HG03139 (cell line): ENCODE measurements around the gene CPEB1.
"Not testable (repeated sequence)": the region's sequence is repeated elsewhere in the genome, so short reads cannot be mapped to it uniquely, and the experiment has no call there.

Source experiments
- ATAC-seq: cut with Tn5 transposase; IDR thresholded peaks from one replicate; pipeline ENCODE4 v1.9.1; 2021; ENCODE audit not compliant: unreplicated experiment

Gene CPEB1

DNA sequence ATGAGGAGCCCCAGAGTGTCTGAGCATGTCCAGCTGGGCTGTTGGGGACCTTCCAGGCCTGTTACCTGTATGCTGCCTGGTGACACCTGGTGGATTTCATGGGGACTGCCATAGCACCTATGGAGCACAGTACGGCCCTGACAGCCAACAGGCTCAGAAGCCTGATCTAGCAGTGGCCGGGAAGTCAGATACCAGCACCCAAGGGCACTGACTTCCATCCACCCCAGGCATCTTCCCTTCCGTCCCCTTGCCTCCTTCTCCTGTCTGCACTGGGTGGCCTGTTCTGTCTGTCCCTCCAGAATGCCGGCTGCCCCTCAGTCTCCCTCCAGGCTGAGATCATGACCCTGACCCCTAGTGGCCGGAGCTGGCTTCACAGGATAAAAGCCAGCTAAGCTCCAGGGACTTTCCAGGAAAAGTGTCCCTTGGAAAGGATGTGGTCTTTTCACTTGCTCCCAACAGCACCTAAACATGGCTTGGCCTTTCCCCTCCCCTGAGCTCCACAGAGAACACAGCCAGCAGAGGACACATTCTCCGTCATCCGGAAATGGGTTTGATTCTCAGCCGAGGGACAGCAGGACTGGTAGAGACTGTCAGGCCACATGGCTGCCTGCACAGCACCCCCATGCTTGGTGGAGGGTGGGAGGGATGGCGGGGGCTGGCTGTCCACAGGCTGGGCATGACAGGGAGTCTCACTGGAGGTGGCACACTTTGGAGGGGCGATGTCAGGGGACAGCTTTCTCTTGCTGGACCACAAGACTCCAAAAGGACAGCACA is 116.4 kb downstream of the CPEB1 start:
- ATAC-seq, result peak; percentile 84

GRCh38 chr15:82530006-82530405 is 117.2 kb downstream of the CPEB1 start:
- no peak for ATAC-seq

DNA sequence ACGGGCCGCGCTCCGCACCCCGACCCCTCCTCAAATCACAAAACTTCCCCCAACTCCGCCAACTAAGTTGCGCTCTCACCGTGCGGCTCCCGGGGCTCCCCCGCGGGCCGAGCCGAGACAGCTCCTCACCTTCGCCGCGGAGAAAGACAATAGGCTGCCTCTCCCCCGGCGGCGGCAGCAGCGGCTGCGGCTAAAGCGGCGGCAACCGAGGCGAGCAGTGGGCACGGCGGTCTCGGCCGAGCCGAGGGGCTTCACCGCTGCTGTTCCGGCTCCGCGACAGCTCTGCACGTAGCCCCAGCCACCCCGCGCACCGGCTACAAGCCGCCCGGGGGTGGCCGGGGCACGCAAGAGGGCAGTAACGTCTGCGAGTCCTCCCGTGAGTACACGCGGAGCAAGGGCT is 133.6 kb downstream of the CPEB1 start:
- not testable (repeated sequence) for ATAC-seq

- ATAC-seq, result not testable (repeated sequence)
These were observed 139.5 kb downstream of the CPEB1 start for GRCh38 chr15:82507693-82508092.

DNA sequence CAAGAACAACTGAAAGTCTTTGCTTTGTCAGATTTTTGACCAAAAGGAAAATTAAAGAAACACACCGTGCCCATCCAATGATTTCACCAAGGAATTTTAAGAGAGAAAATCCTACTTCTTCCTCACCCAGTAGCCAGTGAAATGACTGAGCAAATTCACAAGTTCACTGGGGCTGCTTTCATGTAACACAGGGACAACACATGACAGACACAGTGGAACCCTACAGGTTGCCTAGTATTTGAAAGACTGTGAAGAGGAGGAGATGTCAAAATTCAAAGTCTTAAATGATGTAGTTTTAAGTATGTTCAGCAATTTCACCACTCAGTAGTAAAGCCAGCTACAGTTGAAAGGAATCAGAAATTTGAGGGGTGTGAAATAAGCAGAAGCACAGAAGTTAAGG is 140.1 kb downstream of the CPEB1 start:
- ATAC-seq, result not testable (repeated sequence)

GRCh38 chr15:82505842-82506241 is 141.3 kb downstream of the CPEB1 start:
- not testable (repeated sequence) for ATAC-seq

DNA sequence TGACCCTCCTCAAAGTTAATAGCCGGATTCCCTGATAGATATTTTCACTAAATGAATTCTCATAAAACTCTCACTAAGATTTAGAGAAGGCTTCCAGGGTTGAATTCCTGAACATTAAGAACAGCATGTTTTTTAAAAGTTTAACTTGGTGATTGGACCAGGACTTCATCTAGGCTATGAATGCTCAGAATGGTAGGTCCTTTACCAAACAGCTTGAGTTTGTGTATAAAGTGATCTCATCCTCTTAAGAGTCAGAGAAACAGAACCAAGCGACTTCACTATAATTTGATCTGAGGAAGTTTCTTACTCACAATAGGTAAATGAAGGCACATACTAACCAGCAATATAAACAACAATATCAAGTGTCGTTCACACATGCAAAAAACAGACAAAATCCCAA is 143.1 kb downstream of the CPEB1 start:
- ATAC-seq, result not testable (repeated sequence)

DNA sequence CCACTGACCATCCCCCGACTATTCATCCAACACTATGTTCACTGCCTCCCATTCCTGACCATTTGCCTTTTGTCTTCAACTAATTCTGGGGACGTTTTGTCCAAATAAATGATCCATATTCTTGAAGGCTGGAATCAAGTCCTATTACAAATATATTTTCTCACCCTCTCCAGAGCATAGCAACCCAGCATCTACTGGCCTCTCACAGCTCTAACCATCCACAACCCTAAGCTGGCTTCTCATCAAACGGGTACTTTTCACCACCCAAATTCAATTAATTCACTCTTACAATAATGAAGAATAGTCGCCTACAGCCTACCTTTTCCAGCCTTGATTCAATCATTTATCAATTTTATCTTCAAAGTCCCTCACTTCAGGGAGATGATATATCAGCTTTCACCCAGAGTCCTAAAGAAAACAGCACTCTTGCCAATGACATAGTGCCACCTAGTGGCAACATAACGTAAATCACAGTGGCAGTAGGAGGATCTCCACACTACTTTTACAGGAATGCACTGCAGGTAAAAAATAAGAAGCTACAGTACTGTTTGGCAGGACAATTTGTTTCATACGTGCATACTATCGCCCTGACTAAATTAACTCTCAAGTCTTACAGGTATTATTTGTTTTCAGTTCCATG is 144.3 kb downstream of the CPEB1 start:
- ATAC-seq, result peak; percentile 70

GRCh38 chr15:82500772-82501171 is 146.4 kb downstream of the CPEB1 start:
- ATAC-seq, result not testable (repeated sequence)

DNA sequence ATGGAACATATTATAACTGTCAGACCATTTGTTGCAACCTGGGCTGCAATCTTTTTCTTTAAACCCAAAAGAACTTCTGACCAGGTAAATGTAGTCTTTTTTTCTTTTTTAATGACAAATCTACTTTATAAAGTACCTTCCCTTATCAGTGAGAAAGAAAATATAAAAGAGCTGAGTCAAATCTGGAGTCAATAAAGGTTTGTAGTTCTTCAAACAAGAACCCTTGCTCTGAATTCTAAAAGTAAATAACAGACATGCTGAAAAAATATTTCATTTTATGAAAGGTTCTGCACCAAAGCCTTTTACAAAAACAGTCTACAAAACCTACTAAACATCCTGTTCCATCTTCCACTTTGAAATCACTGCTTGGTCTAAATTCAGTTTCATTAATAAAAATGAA is 149.2 kb downstream of the CPEB1 start:
- not testable (repeated sequence) for ATAC-seq
